ENCODE results near the gene SYT7. TPM values are rescaled to one million over a fixed set of nuclear protein-coding genes. Genes with fewer than 3 reads are reported as not detected.

The SYT7 gene
- total RNA-seq, 2 donors from 2014 or later, result 2.0 to 3.4 TPM

GRCh38 chr11:61497473-61497872 lies 83.4 kb downstream of the SYT7 start:
- H3K36me3 ChIP-seq (ENCODE audit: control insufficient read depth, insufficient read depth, low read length), result no peaks in the 10 kb centered on the region
- 94 to 100% methylated on average over 2 of the region's 2 CpGs for WGBS, 2 experiments (ENCODE audit: insufficient coverage in 1 of 2, insufficient read length in 1 of 2)
- DNase-seq, result no peak
- H3K27ac Mint-ChIP-seq, result no peak overlapping the region
- TF ChIP-seq CTCF (conservative IDR thresholded peaks at IDR 0.05), result no peak
- no peak overlapping the region for H3K9ac ChIP-seq (ENCODE audit: extremely low read depth, low read length, poor library complexity, severe bottlenecking)
- no peak overlapping the region for H3K4me3 Mint-ChIP-seq
- no peaks in the 10 kb centered on the region for H3K9me3 ChIP-seq (ENCODE audit: control insufficient read depth, low read length)
- no peaks in the 10 kb centered on the region for H3K4me1 ChIP-seq (ENCODE audit: control insufficient read depth, insufficient read depth, low read length)
- H3K9me3 Mint-ChIP-seq, result no peaks in the 10 kb centered on the region
- no peaks in the 10 kb centered on the region for H3K4me1 Mint-ChIP-seq
- no peak overlapping the region for H3K27ac ChIP-seq (ENCODE audit: low read depth, low read length)
- no peaks in the 10 kb centered on the region for H3K27me3 ChIP-seq (ENCODE audit: control insufficient read depth, insufficient read depth, low read length, poor library complexity, severe bottlenecking)
- no peaks in the 10 kb centered on the region for H3K36me3 Mint-ChIP-seq (ENCODE audit: low read depth)
- H3K27me3 Mint-ChIP-seq (ENCODE audit: insufficient read depth), result peaks cover 2% of the 10 kb centered on the region
- H3K4me3 ChIP-seq (ENCODE audit: low read length), result no peak overlapping the region

GRCh38 chr11:61496602-61497400 lies 84.1 kb downstream of the SYT7 start:
- WGBS, 2 experiments (ENCODE audit: insufficient coverage in 1 of 2, insufficient read length in 1 of 2), result 89 to 93% methylated on average over 6 to 14 of the region's 15 CpGs
- no peaks in the 10 kb centered on the region for H3K36me3 ChIP-seq (ENCODE audit: control insufficient read depth, insufficient read depth, low read length)
- H3K4me3 ChIP-seq (ENCODE audit: low read length), result no peak overlapping the region
- H3K9ac ChIP-seq (ENCODE audit: extremely low read depth, low read length, poor library complexity, severe bottlenecking), result no peak overlapping the region
- DNase-seq, result peak; percentile 45
- Mint-ChIP-seq H3K9me3 (no peaks in the 10 kb centered on the region), H3K4me1 (no peaks in the 10 kb centered on the region), H3K4me3 (no peak overlapping the region), H3K36me3 (ENCODE audit: low read depth) (no peaks in the 10 kb centered on the region), H3K27me3 (ENCODE audit: insufficient read depth) (peaks cover 2% of the 10 kb centered on the region), H3K27ac (no peak overlapping the region)
- no peaks in the 10 kb centered on the region for H3K27me3 ChIP-seq (ENCODE audit: control insufficient read depth, insufficient read depth, low read length, poor library complexity, severe bottlenecking)
- no peak overlapping the region for H3K27ac ChIP-seq (ENCODE audit: low read depth, low read length)
- TF ChIP-seq CTCF (conservative IDR thresholded peaks at IDR 0.05), result no peak
- H3K9me3 ChIP-seq (ENCODE audit: control insufficient read depth, low read length), result no peaks in the 10 kb centered on the region
- H3K4me1 ChIP-seq (ENCODE audit: control insufficient read depth, insufficient read depth, low read length), result no peaks in the 10 kb centered on the region

- Mint-ChIP-seq H3K27ac (no peak overlapping the region), H3K4me1 (no peaks in the 10 kb centered on the region), H3K27me3 (ENCODE audit: insufficient read depth) (peaks cover under 1% of the 10 kb centered on the region), H3K4me3 (no peak overlapping the region), H3K9me3 (no peaks in the 10 kb centered on the region), H3K36me3 (ENCODE audit: low read depth) (no peaks in the 10 kb centered on the region)
- no peaks in the 10 kb centered on the region for H3K27me3 ChIP-seq (ENCODE audit: control insufficient read depth, insufficient read depth, low read length, poor library complexity, severe bottlenecking)
- H3K27ac ChIP-seq (ENCODE audit: low read depth, low read length), result peak overlapping the region; percentile 38
- no peaks in the 10 kb centered on the region for H3K9me3 ChIP-seq (ENCODE audit: control insufficient read depth, low read length)
- DNase-seq, result no peak
- H3K4me3 ChIP-seq (ENCODE audit: low read length), result no peak overlapping the region
- H3K36me3 ChIP-seq (ENCODE audit: control insufficient read depth, insufficient read depth, low read length), result no peaks in the 10 kb centered on the region
- TF ChIP-seq CTCF (conservative IDR thresholded peaks at IDR 0.05), result no peak
- WGBS, 2 experiments (ENCODE audit: insufficient coverage in 1 of 2, insufficient read length in 1 of 2), result 89 to 90% methylated on average over 19 to 26 of the region's 26 CpGs
- no peaks in the 10 kb centered on the region for H3K4me1 ChIP-seq (ENCODE audit: control insufficient read depth, insufficient read depth, low read length)
- no peak overlapping the region for H3K9ac ChIP-seq (ENCODE audit: extremely low read depth, low read length, poor library complexity, severe bottlenecking)
Observed at GRCh38 chr11:61495801-61496601, 84.9 kb downstream of the SYT7 start.

All from endodermal cell (in vitro differentiated cells).